GM10266 (cell line): ENCODE measurements around the gene GOLM1.

Source experiments
- DNase-seq: peaks from one replicate; pipeline ENCODE4 v3.0.0; 2012; ENCODE audit errors: extremely low spot score
- TF ChIP-seq, protein P1 (sequence below): IDR thresholded peaks from 2 replicates; pipeline ENCODE4 v1.5.1; 2012; ENCODE audit warnings: mild to moderate bottlenecking, low read depth; ENCODE audit not compliant: control insufficient read depth, insufficient read depth; ENCODE audit errors: missing control alignments

GOLM1 gene

GRCh38 chr9:85981369-85981768, 118.0 kb downstream of the GOLM1 start:
- no peak for DNase-seq
- TF ChIP-seq, protein P1, sequence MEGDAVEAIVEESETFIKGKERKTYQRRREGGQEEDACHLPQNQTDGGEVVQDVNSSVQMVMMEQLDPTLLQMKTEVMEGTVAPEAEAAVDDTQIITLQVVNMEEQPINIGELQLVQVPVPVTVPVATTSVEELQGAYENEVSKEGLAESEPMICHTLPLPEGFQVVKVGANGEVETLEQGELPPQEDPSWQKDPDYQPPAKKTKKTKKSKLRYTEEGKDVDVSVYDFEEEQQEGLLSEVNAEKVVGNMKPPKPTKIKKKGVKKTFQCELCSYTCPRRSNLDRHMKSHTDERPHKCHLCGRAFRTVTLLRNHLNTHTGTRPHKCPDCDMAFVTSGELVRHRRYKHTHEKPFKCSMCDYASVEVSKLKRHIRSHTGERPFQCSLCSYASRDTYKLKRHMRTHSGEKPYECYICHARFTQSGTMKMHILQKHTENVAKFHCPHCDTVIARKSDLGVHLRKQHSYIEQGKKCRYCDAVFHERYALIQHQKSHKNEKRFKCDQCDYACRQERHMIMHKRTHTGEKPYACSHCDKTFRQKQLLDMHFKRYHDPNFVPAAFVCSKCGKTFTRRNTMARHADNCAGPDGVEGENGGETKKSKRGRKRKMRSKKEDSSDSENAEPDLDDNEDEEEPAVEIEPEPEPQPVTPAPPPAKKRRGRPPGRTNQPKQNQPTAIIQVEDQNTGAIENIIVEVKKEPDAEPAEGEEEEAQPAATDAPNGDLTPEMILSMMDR: no peak

DNA sequence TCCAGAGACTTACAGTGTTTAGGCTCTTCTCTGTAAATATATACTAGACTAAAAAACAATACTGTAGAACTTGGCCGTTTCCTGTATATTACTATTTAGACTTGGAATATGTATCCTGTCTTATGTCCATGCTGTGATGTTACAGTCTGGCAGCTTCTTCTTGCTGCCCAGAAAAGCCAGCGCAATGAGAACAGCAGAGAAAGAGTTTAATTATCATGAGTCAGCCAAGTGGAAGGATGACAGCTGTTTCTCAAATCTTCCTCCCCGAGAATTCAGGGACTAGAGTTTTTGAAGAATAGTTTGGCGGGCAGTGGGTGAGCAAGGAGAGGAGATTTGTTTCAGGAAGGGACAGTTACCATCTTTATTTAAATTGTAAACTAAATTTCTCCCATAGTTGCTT, 120.9 kb downstream of the GOLM1 start:
- DNase-seq: no peak
- TF ChIP-seq, protein P1: no peak
